MM.1S (cell line): ENCODE results near the gene UBTD1.

Experiments used
- DNase-seq: peaks from one replicate; pipeline ENCODE4 v3.0.0-alpha.2; 2015
- H2AFZ ChIP-seq: fragments of 300-600 bp; sonication (generic); 2 replicates; pipeline ENCODE4 v1.6.0; 2016; ENCODE audit warnings: antibody characterized with exemption, low read length
- H3F3A ChIP-seq: fragments of 300-600 bp; sonication (generic); 2 replicates; pipeline ENCODE4 v1.6.1; 2016; ENCODE audit warnings: mild to moderate bottlenecking, antibody characterized with exemption, low read length, moderate library complexity, mixed read lengths; ENCODE audit not compliant: insufficient read depth
- H3K27ac ChIP-seq: fragments of 300-600 bp; sonication (generic); 2 replicates; pipeline ENCODE4 v1.5.1; 2016; ENCODE audit warnings: mild to moderate bottlenecking, low read length
- H3K27me3 ChIP-seq: fragments of 300-600 bp; sonication (generic); replicated peaks from 2 replicates; pipeline ENCODE4 v1.6.0; 2016; ENCODE audit warnings: low read length; ENCODE audit not compliant: insufficient read depth
- H3K36me3 ChIP-seq: fragments of 300-600 bp; sonication (generic); replicated peaks from 2 replicates; pipeline ENCODE4 v1.6.1; 2016; ENCODE audit warnings: mild to moderate bottlenecking, low read length, mixed read lengths; ENCODE audit not compliant: insufficient read depth
- H3K4me1 ChIP-seq: fragments of 300-600 bp; sonication (generic); 2 replicates; pipeline ENCODE4 v1.6.1; 2016; ENCODE audit warnings: low read length, mixed read lengths
- H3K4me2 ChIP-seq: fragments of 300-600 bp; sonication (generic); 2 replicates; pipeline ENCODE4 v1.6.0; 2016; ENCODE audit warnings: low read depth, low read length
- H3K4me3 ChIP-seq: fragments of 300-600 bp; sonication (generic); 2 replicates; pipeline ENCODE4 v1.5.1; 2016; ENCODE audit warnings: low read length, mixed read lengths
- H3K79me2 ChIP-seq: fragments of 300-600 bp; sonication (generic); 2 replicates; pipeline ENCODE4 v1.6.1; 2016; ENCODE audit warnings: mixed run types, low read length, mixed read lengths
- H3K9ac ChIP-seq: fragments of 300-600 bp; sonication (generic); 2 replicates; pipeline ENCODE4 v1.6.1; 2016; ENCODE audit warnings: low read length, mixed read lengths
- H3K9me2 ChIP-seq: fragments of 300-600 bp; sonication (generic); replicated peaks from 2 replicates; pipeline ENCODE4 v1.6.1; 2016; ENCODE audit warnings: mild to moderate bottlenecking, low read length, mixed read lengths; ENCODE audit not compliant: insufficient read depth
- H3K9me3 ChIP-seq: fragments of 300-600 bp; sonication (generic); replicated peaks from 2 replicates; pipeline ENCODE4 v1.6.1; 2016; ENCODE audit warnings: mild to moderate bottlenecking, low read length, mixed read lengths; ENCODE audit not compliant: insufficient read depth
- H4K20me1 ChIP-seq: fragments of 300-600 bp; sonication (generic); 2 replicates; pipeline ENCODE4 v1.6.1; 2016; ENCODE audit warnings: mild to moderate bottlenecking, low read length, moderate library complexity, mixed read lengths; ENCODE audit not compliant: insufficient read depth
- EZH2 ChIP-seq: fragments of 300-600 bp; sonication (generic); optimal IDR thresholded peaks from 2 replicates; pipeline ENCODE3; 2017; ENCODE audit warnings: low read depth, mild to moderate bottlenecking, antibody characterized with exemption, low read length, mixed read lengths
- EZH2phosphoT487 ChIP-seq: fragments of 300-600 bp; sonication (generic); IDR thresholded peaks from 2 replicates; pipeline ENCODE4 v1.6.1; 2018; ENCODE audit warnings: antibody characterized with exemption, low read length
- TF ChIP-seq, protein P1 (sequence below): fragments of 300-600 bp; sonication (generic); IDR thresholded peaks from 2 replicates; pipeline ENCODE4 v1.5.1; 2016; ENCODE audit warnings: antibody characterized with exemption, low read length, mixed read lengths

Gene UBTD1

GRCh38 chr10:97494151-97494550 lies 4.6 kb upstream of the UBTD1 start:
- Histone ChIP-seq H2AFZ (no peak overlapping the region), H4K20me1 (peaks cover 13% of the 10 kb centered on the region; the same call in 1 of the 2 replicates), H3K36me3 (no peaks in the 10 kb centered on the region), H3K9ac (no peak overlapping the region), H3K4me2 (no peak overlapping the region), H3K27me3 (no peaks in the 10 kb centered on the region), H3K27ac (no peak overlapping the region), H3F3A (peaks cover 9% of the 10 kb centered on the region), H3K4me3 (no peak overlapping the region), H3K4me1 (no peaks in the 10 kb centered on the region), H3K9me2 (no peaks in the 10 kb centered on the region), H3K9me3 (no peaks in the 10 kb centered on the region), H3K79me2 (peaks cover 90% of the 10 kb centered on the region)
- TF ChIP-seq, protein P1, sequence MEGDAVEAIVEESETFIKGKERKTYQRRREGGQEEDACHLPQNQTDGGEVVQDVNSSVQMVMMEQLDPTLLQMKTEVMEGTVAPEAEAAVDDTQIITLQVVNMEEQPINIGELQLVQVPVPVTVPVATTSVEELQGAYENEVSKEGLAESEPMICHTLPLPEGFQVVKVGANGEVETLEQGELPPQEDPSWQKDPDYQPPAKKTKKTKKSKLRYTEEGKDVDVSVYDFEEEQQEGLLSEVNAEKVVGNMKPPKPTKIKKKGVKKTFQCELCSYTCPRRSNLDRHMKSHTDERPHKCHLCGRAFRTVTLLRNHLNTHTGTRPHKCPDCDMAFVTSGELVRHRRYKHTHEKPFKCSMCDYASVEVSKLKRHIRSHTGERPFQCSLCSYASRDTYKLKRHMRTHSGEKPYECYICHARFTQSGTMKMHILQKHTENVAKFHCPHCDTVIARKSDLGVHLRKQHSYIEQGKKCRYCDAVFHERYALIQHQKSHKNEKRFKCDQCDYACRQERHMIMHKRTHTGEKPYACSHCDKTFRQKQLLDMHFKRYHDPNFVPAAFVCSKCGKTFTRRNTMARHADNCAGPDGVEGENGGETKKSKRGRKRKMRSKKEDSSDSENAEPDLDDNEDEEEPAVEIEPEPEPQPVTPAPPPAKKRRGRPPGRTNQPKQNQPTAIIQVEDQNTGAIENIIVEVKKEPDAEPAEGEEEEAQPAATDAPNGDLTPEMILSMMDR: no peak
- TF ChIP-seq EZH2: no peak
- no peak for TF ChIP-seq EZH2phosphoT487
- no peak for DNase-seq

DNA sequence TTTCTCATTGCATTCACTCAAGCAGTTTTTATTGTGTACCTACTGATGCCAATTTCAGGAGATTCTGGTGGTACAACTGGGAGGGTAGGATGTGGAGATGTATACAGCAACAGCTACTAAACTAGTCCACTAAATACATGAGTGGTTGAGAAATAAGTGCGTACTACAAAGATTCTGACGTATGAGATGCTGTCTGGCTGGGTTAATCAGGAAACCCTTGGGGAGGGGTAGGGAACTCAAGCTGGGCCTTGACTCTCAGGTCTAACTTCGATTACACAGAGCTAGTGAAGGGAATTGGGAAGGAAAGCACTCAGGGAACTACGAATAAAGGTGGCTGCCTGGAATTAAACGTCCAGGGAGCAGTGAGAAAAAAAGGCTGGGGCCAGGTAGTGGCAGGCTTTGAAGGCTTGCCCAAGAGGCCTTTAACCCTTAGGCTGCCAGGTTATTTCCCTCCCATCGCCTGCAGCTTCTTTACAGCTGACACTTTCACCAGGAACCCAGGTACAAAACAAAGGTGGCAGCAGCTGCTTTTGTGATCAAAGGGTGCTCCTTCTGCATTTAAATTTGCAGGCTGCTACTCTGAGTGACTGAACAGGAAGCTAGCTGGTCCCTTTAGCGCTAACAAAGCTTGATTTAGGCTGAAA lies 3.7 kb upstream of the UBTD1 start:
- H3F3A ChIP-seq: peaks cover 9% of the 10 kb centered on the region
- peaks cover 81% of the 10 kb centered on the region for H3K79me2 ChIP-seq
- no peak overlapping the region for H3K9ac ChIP-seq
- H3K4me2 ChIP-seq: no peak overlapping the region
- no peaks in the 10 kb centered on the region for H3K9me2 ChIP-seq
- peaks cover 13% of the 10 kb centered on the region; the same call in 1 of the 2 replicates for H4K20me1 ChIP-seq
- H3K27ac ChIP-seq: no peak overlapping the region
- no peaks in the 10 kb centered on the region for H3K9me3 ChIP-seq
- TF ChIP-seq, protein P1: no peak
- no peak for TF ChIP-seq EZH2phosphoT487
- TF ChIP-seq EZH2: no peak
- no peak for DNase-seq
- H3K4me3 ChIP-seq: no peak overlapping the region
- no peaks in the 10 kb centered on the region for H3K36me3 ChIP-seq
- no peaks in the 10 kb centered on the region for H3K4me1 ChIP-seq
- H3K27me3 ChIP-seq: peaks cover 5% of the 10 kb centered on the region
- H2AFZ ChIP-seq: no peak overlapping the region

DNA sequence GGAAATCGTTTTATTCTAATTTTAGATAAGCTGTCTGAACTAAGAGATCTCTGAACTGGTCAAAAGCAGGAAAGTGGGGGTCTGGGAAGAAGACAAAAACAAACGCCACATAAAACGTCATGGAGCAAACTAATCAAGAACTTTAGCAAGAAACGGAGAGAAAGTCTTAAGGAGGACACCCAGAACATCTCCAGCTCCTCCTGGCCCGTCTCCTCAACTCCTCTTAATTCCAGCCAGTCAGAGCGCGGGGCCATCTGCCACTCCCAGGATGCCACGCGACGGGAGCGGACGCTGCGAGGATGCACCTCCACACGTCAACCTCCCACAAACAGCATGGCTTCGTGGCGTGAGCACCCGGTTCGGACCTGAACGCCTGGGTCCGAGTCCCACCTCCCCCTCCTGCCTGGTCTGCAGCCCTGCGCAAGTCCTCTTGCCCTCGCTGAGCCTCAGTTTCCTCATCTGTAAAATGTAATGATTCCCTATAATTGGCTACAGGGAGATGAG lies 1.1 kb upstream of the UBTD1 start:
- H3K27ac ChIP-seq: peak overlapping the region; percentile 93
- TF ChIP-seq EZH2: no peak
- TF ChIP-seq, protein P1: no peak
- TF ChIP-seq EZH2phosphoT487: no peak
- H3K9me3 ChIP-seq: no peaks in the 10 kb centered on the region
- peaks cover 9% of the 10 kb centered on the region for H3F3A ChIP-seq
- H3K36me3 ChIP-seq: no peaks in the 10 kb centered on the region
- peaks cover 56% of the 10 kb centered on the region for H3K79me2 ChIP-seq
- H3K4me3 ChIP-seq: peak overlapping the region; percentile 100
- H3K4me2 ChIP-seq: peak overlapping the region; percentile 88
- peak overlapping the region; percentile 89 for H2AFZ ChIP-seq
- no peaks in the 10 kb centered on the region for H3K9me2 ChIP-seq
- H3K9ac ChIP-seq: peak overlapping the region; percentile 96
- H3K27me3 ChIP-seq: peaks cover 16% of the 10 kb centered on the region
- no peaks in the 10 kb centered on the region for H3K4me1 ChIP-seq
- DNase-seq: peak; percentile 82
- H4K20me1 ChIP-seq: peaks cover 13% of the 10 kb centered on the region; the same call in 1 of the 2 replicates
